ENCODE data around the gene NUB1. TPM values are rescaled to one million over a fixed set of nuclear protein-coding genes. Genes with fewer than 3 reads are reported as not detected.

The NUB1 gene
- total and polyA plus RNA-seq, 12 donors = 22.5 to 127 (median 48.6) TPM

- H3K9me3 ChIP-seq (replicated peaks in 1 of 3) = no peaks in the 10 kb centered on the region
- no peak for DNase-seq
- no peak overlapping the region for H3K27ac ChIP-seq
- H3K27me3 ChIP-seq = no peaks in the 10 kb centered on the region
- WGBS, 4 donors = 56 to 61% (median 57%) methylated on average over 1 of the region's 1 CpG
- H3K4me1 ChIP-seq (replicated peaks in 1 of 2) = no peaks in the 10 kb centered on the region
- intact Hi-C loops (cut with DNase I) = no loop called here
- no peaks in the 10 kb centered on the region for H3K36me3 ChIP-seq (replicated peaks in 1 of 2)
- H3K4me3 ChIP-seq = no peak overlapping the region
- TF ChIP-seq POLR2A (IDR thresholded peaks at IDR 0.05) (no peak), CTCF (IDR thresholded peaks at IDR 0.05) (no peak)
These were observed 7.0 kb upstream of the NUB1 start for GRCh38 chr7:151334628-151335027.

- 86 to 90% (median 89%) methylated on average over 12 of the region's 12 CpGs for WGBS, 4 donors
- Histone ChIP-seq H3K27ac (no peak overlapping the region), H3K27me3 (no peaks in the 10 kb centered on the region), H3K4me1 (replicated peaks in 1 of 2) (peaks cover 2 to 4% of the 10 kb centered on the region in 2 donors), H3K9me3 (replicated peaks in 1 of 3) (no peaks in the 10 kb centered on the region), H3K4me3 (no peak overlapping the region), H3K36me3 (replicated peaks in 1 of 2) (no peaks in the 10 kb centered on the region)
- TF ChIP-seq CTCF (IDR thresholded peaks at IDR 0.05) (no peak), POLR2A (IDR thresholded peaks at IDR 0.05) (no peak)
- intact Hi-C loops (cut with DNase I) = no loop called here
- DNase-seq = no peak
These were observed 5.4 kb upstream of the NUB1 start for GRCh38 chr7:151336027-151336708.

GRCh38 chr7:151337346-151337745 is 4.3 kb upstream of the NUB1 start:
- intact Hi-C loops (cut with DNase I) = no loop called here
- H3K36me3 ChIP-seq (replicated peaks in 1 of 2) = no peaks in the 10 kb centered on the region
- H3K27ac ChIP-seq = no peak overlapping the region
- DNase-seq = no peak
- H3K4me1 ChIP-seq (replicated peaks in 1 of 2) = peaks cover 4 to 5% of the 10 kb centered on the region in 2 donors
- TF ChIP-seq POLR2A (IDR thresholded peaks at IDR 0.05) (no peak), CTCF (IDR thresholded peaks at IDR 0.05) (no peak)
- H3K4me3 ChIP-seq = no peak overlapping the region
- H3K9me3 ChIP-seq (replicated peaks in 1 of 3) = no peaks in the 10 kb centered on the region
- WGBS, 4 donors = 82 to 99% (median 97%) methylated on average over 2 of the region's 2 CpGs
- no peaks in the 10 kb centered on the region for H3K27me3 ChIP-seq

GRCh38 chr7:151338809-151339208 is 2.8 kb upstream of the NUB1 start:
- no peaks in the 10 kb centered on the region for H3K9me3 ChIP-seq (replicated peaks in 1 of 3)

More at GRCh38 chr7:151338809-151339208, 2.8 kb upstream of the NUB1 start:
- WGBS, 4 donors = 91 to 96% (median 94%) methylated on average over 3 of the region's 3 CpGs
- no peaks in the 10 kb centered on the region for H3K27me3 ChIP-seq
- no peak overlapping the region for H3K4me3 ChIP-seq
- intact Hi-C loops (cut with DNase I) = no loop called here
- no peaks in the 10 kb centered on the region for H3K36me3 ChIP-seq (replicated peaks in 1 of 2)
- TF ChIP-seq POLR2A (IDR thresholded peaks at IDR 0.05) = no peak
- no peak for TF ChIP-seq CTCF (IDR thresholded peaks at IDR 0.05)
- peaks cover 13 to 19% of the 10 kb centered on the region in 2 donors for H3K4me1 ChIP-seq (replicated peaks in 1 of 2)
- no peak for DNase-seq
- H3K27ac ChIP-seq = no peak overlapping the region
